ENCODE measurements around the gene CALCOCO1. TPM values are rescaled to one million over a fixed set of nuclear protein-coding genes. Genes with fewer than 3 reads are reported as not detected.

Gene CALCOCO1
- total and polyA plus RNA-seq, 2 of the 8 experiments (the other 6 are each of a cell fraction or from before 2014, with no cell fraction given): 20.3 to 39.3 TPM

- no peak for DNase-seq (ENCODE audit: low read depth in 1 of 2, low spot score in 2 of 2)
- H3K4me2 ChIP-seq (ENCODE audit: insufficient read depth in 1 of 2, low read depth in 2 of 2, low read length in 2 of 2): peak overlapping the region in 1 of 2 experiments; percentile 30; a peak in 1 of 4 replicates
- H4K8ac ChIP-seq (ENCODE audit: extremely low read depth, insufficient read depth, low read length): no peak overlapping the region
- H3K23me2 ChIP-seq (ENCODE audit: low read depth, low read length): peaks cover 4% of the 10 kb centered on the region; the same call in 1 of the 2 replicates
- no peaks in the 10 kb centered on the region for H3K9me3 ChIP-seq (ENCODE audit: insufficient read depth in 2 of 2, low read depth in 1 of 2, low read length in 1 of 2)
- whole genome bisulfite sequencing, 2 experiments (ENCODE audit: extremely low coverage in 1 of 2, insufficient coverage in 1 of 2, insufficient read length in 1 of 2, insufficient replicate concordance in 2 of 2, low coverage in 1 of 2, low lambda C conversion rate in 2 of 2, missing lambda C conversion rate in 1 of 2): 74% methylated on average over 7 of the region's 7 CpGs; no CpG with 5 or more reads in 1 of the 2 experiments
- no peaks in the 10 kb centered on the region for H3K79me2 ChIP-seq (ENCODE audit: control insufficient read depth in 1 of 2, insufficient read depth in 2 of 2, low read length in 2 of 2)
- no peaks in the 10 kb centered on the region for H3K36me3 ChIP-seq (ENCODE audit: control insufficient read depth in 2 of 4, insufficient read depth in 4 of 4, low read length in 3 of 4)
- no peak overlapping the region for H2AFZ ChIP-seq (ENCODE audit: low read length)
- H2BK20ac ChIP-seq (ENCODE audit: low read length): no peak overlapping the region
- H2BK120ac ChIP-seq (replicated peaks; ENCODE audit: low read depth, low read length): no peak overlapping the region
- no peaks in the 10 kb centered on the region for H3K79me1 ChIP-seq (ENCODE audit: low read depth, low read length)
- no peaks in the 10 kb centered on the region for H4K20me1 ChIP-seq (replicated peaks in 1 of 2; ENCODE audit: control insufficient read depth in 1 of 2, insufficient read depth in 2 of 2, low read length in 2 of 2)
- no peak overlapping the region for H3K9ac ChIP-seq (replicated peaks in 1 of 4; ENCODE audit: extremely low read depth in 1 of 4, low read depth in 3 of 4, low read length in 3 of 4)
- H4K5ac ChIP-seq (ENCODE audit: insufficient read length, low read depth, low read length): no peak overlapping the region
- peaks cover 7 to 30% (median 24%) of the 10 kb centered on the region in 4 experiments for H3K27me3 ChIP-seq (replicated peaks in 1 of 4; ENCODE audit: control insufficient read depth in 3 of 4, extremely low read depth in 1 of 4, insufficient read depth in 3 of 4, low read length in 3 of 4)
- H3K14ac ChIP-seq (ENCODE audit: insufficient read length): no peak overlapping the region
- ChIA-PET POLR2A (ENCODE audit: partially characterized antibody) (interaction anchor here (1.7 kb wide), 1 partner anchor 19 kb away, joined by 6 read pairs; no protein-coding TSS in a partner anchor), CTCF (ENCODE audit: partially characterized antibody) (interaction anchor here (0.6 to 7.5 kb wide), 30 partner anchors 8 to 278 kb away, joined by 3 to 152 read pairs (median 6); no protein-coding TSS in a partner anchor)
- H3K18ac ChIP-seq (ENCODE audit: extremely low read depth, low read length): no peak overlapping the region
- H3K4me1 ChIP-seq (replicated peaks in 1 of 4; ENCODE audit: control insufficient read depth in 3 of 4, insufficient read depth in 4 of 4, low read length in 3 of 4): peaks cover 3 to 17% (median 6%) of the 10 kb centered on the region in 4 experiments
- H3K23ac ChIP-seq (ENCODE audit: insufficient read length): no peak overlapping the region
- H2BK5ac ChIP-seq (ENCODE audit: low read depth, low read length): no peak overlapping the region
- FAIRE-seq: no peak
- no peak overlapping the region for H3K56ac ChIP-seq (replicated peaks; ENCODE audit: insufficient read length, low read depth, low read length)
- no peak overlapping the region for H3K27ac ChIP-seq (ENCODE audit: low read depth, low read length)
- no peak overlapping the region for H3K4me3 ChIP-seq (ENCODE audit: extremely low read depth in 1 of 4, insufficient read depth in 2 of 4, low read depth in 3 of 4, low read length in 4 of 4)
- no peak for TF ChIP-seq CTBP2 (IDR thresholded peaks at IDR 0.05; ENCODE audit: borderline replicate concordance, insufficient read depth, insufficient read length, low read length)
- TF ChIP-seq SAP30 (IDR thresholded peaks at IDR 0.05; ENCODE audit: insufficient read depth, insufficient replicate concordance, low read length): no peak
- no peak for TF ChIP-seq TAF7 (optimal IDR thresholded peaks at IDR 0.05; ENCODE audit: borderline replicate concordance, low read depth, low read length)
- TF ChIP-seq CREB1 (IDR thresholded peaks at IDR 0.05): no peak
- no peak for TF ChIP-seq SP4 (IDR thresholded peaks at IDR 0.05; ENCODE audit: low read length)
- TF ChIP-seq RXRA (IDR thresholded peaks at IDR 0.05; ENCODE audit: insufficient read depth, low read depth, low read length): no peak
- no peak for TF ChIP-seq POLR2A (IDR thresholded peaks at IDR 0.05; ENCODE audit: control extremely low read depth in 1 of 2, low read depth in 2 of 2, low read length in 2 of 2)
- TF ChIP-seq ZNF274 (IDR thresholded peaks at IDR 0.05; ENCODE audit: borderline replicate concordance, extremely low read depth, low read length): no peak
- TF ChIP-seq, protein P1, sequence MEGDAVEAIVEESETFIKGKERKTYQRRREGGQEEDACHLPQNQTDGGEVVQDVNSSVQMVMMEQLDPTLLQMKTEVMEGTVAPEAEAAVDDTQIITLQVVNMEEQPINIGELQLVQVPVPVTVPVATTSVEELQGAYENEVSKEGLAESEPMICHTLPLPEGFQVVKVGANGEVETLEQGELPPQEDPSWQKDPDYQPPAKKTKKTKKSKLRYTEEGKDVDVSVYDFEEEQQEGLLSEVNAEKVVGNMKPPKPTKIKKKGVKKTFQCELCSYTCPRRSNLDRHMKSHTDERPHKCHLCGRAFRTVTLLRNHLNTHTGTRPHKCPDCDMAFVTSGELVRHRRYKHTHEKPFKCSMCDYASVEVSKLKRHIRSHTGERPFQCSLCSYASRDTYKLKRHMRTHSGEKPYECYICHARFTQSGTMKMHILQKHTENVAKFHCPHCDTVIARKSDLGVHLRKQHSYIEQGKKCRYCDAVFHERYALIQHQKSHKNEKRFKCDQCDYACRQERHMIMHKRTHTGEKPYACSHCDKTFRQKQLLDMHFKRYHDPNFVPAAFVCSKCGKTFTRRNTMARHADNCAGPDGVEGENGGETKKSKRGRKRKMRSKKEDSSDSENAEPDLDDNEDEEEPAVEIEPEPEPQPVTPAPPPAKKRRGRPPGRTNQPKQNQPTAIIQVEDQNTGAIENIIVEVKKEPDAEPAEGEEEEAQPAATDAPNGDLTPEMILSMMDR (IDR thresholded peaks at IDR 0.05; ENCODE audit: control extremely low read depth in 1 of 3, insufficient read depth in 1 of 3, low read depth in 1 of 3, low read length in 3 of 3): no peak
- no peak overlapping the region for H2AK5ac ChIP-seq (ENCODE audit: low read depth, low read length)
- 0 out of 2 replicates have a peak overlapping the region, but pooled peaks have one; percentile 54 for H2BK12ac ChIP-seq (ENCODE audit: low read depth, low read length)
- H2BK15ac ChIP-seq (ENCODE audit: low read length): no peak overlapping the region
- H3K4ac ChIP-seq (replicated peaks; ENCODE audit: insufficient read length, low read depth, low read length): peak overlapping the region; percentile 58
- H4K91ac ChIP-seq (replicated peaks; ENCODE audit: insufficient read length, low read length): no peak overlapping the region
Measured at GRCh38 chr12:53758081-53758729, 31.0 kb upstream of the CALCOCO1 start.
